Ammon's horn (tissue), 1 donor: ENCODE data around the gene PPBP.

ENCODE experiments used
- DNase-seq: peaks from one replicate; pipeline ENCODE4 v3.0.0-alpha.2; 2016; ENCODE audit warnings: low spot score

The PPBP gene

GRCh38 chr4:73948291-73948690, 39.7 kb downstream of the PPBP start:
- DNase-seq, result no peak

- no peak for DNase-seq
These were observed 40.6 kb downstream of the PPBP start for GRCh38 chr4:73947239-73947985.

- DNase-seq, result no peak
These were observed 42.1 kb downstream of the PPBP start for GRCh38 chr4:73945674-73946449.

GRCh38 chr4:73945140-73945539, 42.9 kb downstream of the PPBP start:
- DNase-seq, result no peak

- no peak for DNase-seq
These were observed 43.7 kb downstream of the PPBP start for GRCh38 chr4:73944061-73944875.

GRCh38 chr4:73943555-73943954, 44.4 kb downstream of the PPBP start:
- no peak for DNase-seq

- no peak for DNase-seq
These were observed 51.0 kb downstream of the PPBP start for GRCh38 chr4:73936969-73937368.
